ENCODE results near the gene DPP6.
"Not testable (repeated sequence)": the region's sequence is repeated elsewhere in the genome, so short reads cannot be mapped to it uniquely, and the experiment has no call there.

GRCh38 chr7:154155928-154156327 is 103.7 kb downstream of the DPP6 start:
- TF ChIP-seq EZH2 (IDR thresholded peaks at IDR 0.05; ENCODE audit: low read length); CTCF (optimal IDR thresholded peaks at IDR 0.05 in 1 of 3, IDR thresholded peaks at IDR 0.05 in 1 of 3, conservative IDR thresholded peaks at IDR 0.05 in 1 of 3; ENCODE audit: extremely low read depth in 1 of 3, insufficient read depth in 2 of 3, low read length in 3 of 3): not testable (repeated sequence)

All from keratinocyte (primary cell).